Psoas muscle (tissue), 8 donors: ENCODE results near the gene RNF157. TPM values are rescaled to one million over a fixed set of nuclear protein-coding genes. Genes with fewer than 3 reads are reported as not detected.

ENCODE experiments used
- ATAC-seq, 4 donors: fragments of 200-7000 bp; cut with Tn5 transposase; one replicate each; pipeline ENCODE4 v1.9.1; 2020; ENCODE audit warnings: moderate library complexity in 3 of 4, mild to moderate bottlenecking in 2 of 4
- DNase-seq, 2 donors: peaks; one replicate each; pipeline ENCODE4 v3.0.0-alpha.2; 2020
- H3K27ac ChIP-seq: fragments of 200-600 bp; one replicate; pipeline ENCODE4 v1.8.0; 2022
- H3K27me3 ChIP-seq, 3 donors: fragments of 200-600 bp in 1 of 3; one replicate each; pipeline versions ENCODE4 v1.6.1 to v1.8.0; 2013 to 2022; ENCODE audit warnings: low read length in 2 of 3, mild to moderate bottlenecking in 2 of 3, moderate library complexity in 1 of 3; ENCODE audit not compliant: insufficient read depth in 3 of 3
- H3K36me3 ChIP-seq, 2 donors: fragments of 200-600 bp in 1 of 2; one replicate each; pipeline versions ENCODE4 v1.6.1 to v1.8.0; 2013 to 2022; ENCODE audit warnings: low read depth in 1 of 2, mild to moderate bottlenecking in 1 of 2, moderate library complexity in 1 of 2; ENCODE audit not compliant: insufficient read depth in 1 of 2
- H3K4me1 ChIP-seq: fragments of 200-600 bp; one replicate; pipeline ENCODE4 v1.8.0; 2022
- H3K4me3 ChIP-seq: fragments of 200-600 bp; one replicate; pipeline ENCODE4 v1.8.0; 2022; ENCODE audit warnings: mild to moderate bottlenecking
- H3K9me3 ChIP-seq: fragments of 200-600 bp; one replicate; pipeline ENCODE4 v1.8.0; 2022
- CTCF ChIP-seq: fragments of 200-600 bp; IDR thresholded peaks from one replicate; pipeline ENCODE4 v1.8.0; 2022; ENCODE audit warnings: antibody characterized with exemption
- WGBS, 3 donors: extraction: QIAGEN DNeasy Blood & Tissue Kit; methylation state at CpG; one replicate each; pipeline versions ENCODE4 v1.1.6 to v1.1.7; 2013; 5-methylcytosine and 5-hydroxymethylcytosine counted together
- intact Hi-C, 2 donors: fragments of 100-400 bp; cut with DNase I; formaldehyde crosslinking; loops; one replicate each; pipeline versions ENCODE4 v1.11.0 to v1.14.2; 2022
- polyA plus RNA-seq, 3 donors: library from polyadenylated mRNA; stranded (reverse); fragments of 200-250 nt; gene quantifications; one replicate each; pipeline ENCODE4 v1.2.3, GENCODE V29; 2013
- total RNA-seq, 4 donors: library from RNA; stranded (reverse); fragmentation: NEBNext Ultra II Directional in 2 of 4; extraction: Animal tissue kit (Norgen Biotek cat#: 25700) in 2 of 4; gene quantifications; one replicate each; pipeline versions ENCODE4 v1.2.1 to v1.2.4, GENCODE V29; 2021 to 2023
- donor health status: healthy with polysubstance abuse.
- donor health status: DM: no; HTN: no; CAD: no; lungs with moderate emphysema.
- donor health status: Bipolar disorder and iron deficiency.
- donor health status: healthy.
- donor health status: DM: yes; HTN: yes; CAD: no.
- donor health status: DM: no; HTN: no; CAD: no.
- donor health status: DM: no; HTN: no; CAD: no.
- donor health status: DM: yes; HTN: yes; CAD: no.

The RNF157 gene
- total and polyA plus RNA-seq, 7 donors: 14.9 to 90.1 (median 69.3) TPM

- intact Hi-C loops: no loop called here
- WGBS, 3 donors: 88 to 90% (median 89%) methylated on average over 7 of the region's 7 CpGs
- H3K27me3 ChIP-seq: no peaks in the 10 kb centered on the region
- H3K36me3 ChIP-seq: no peaks in the 10 kb centered on the region
- H3K9me3 ChIP-seq: no peaks in the 10 kb centered on the region
- DNase-seq: no peak
- no peak overlapping the region for H3K27ac ChIP-seq
- no peak for ATAC-seq
- no peak for TF ChIP-seq CTCF
- H3K4me1 ChIP-seq: no peaks in the 10 kb centered on the region
- H3K4me3 ChIP-seq: no peak overlapping the region
Observed at GRCh38 chr17:76219670-76220383, 20.5 kb downstream of the RNF157 start.

GRCh38 chr17:76217081-76217480 lies 23.2 kb downstream of the RNF157 start:
- H3K4me3 ChIP-seq: no peak overlapping the region
- no peaks in the 10 kb centered on the region for H3K9me3 ChIP-seq
- intact Hi-C loops: no loop called here
- H3K36me3 ChIP-seq: peaks cover 0 to 2% of the 10 kb centered on the region in 2 donors
- WGBS, 3 donors: 92 to 95% (median 93%) methylated on average over 3 of the region's 3 CpGs
- no peak overlapping the region for H3K27ac ChIP-seq
- ATAC-seq (no peak), DNase-seq (no peak)
- peaks cover 5% of the 10 kb centered on the region for H3K4me1 ChIP-seq
- no peak for TF ChIP-seq CTCF
- no peaks in the 10 kb centered on the region for H3K27me3 ChIP-seq

GRCh38 chr17:76213491-76213890 lies 26.8 kb downstream of the RNF157 start:
- peak in 2 of 4 donors; percentile 11 to 22 for ATAC-seq
- WGBS, 3 donors: 81 to 89% (median 84%) methylated on average over 2 of the region's 2 CpGs
- no peak overlapping the region for H3K27ac ChIP-seq

GRCh38 chr17:76208120-76208519 lies 32.2 kb downstream of the RNF157 start:
- TF ChIP-seq CTCF: no peak
- Histone ChIP-seq H3K27me3 (no peaks in the 10 kb centered on the region), H3K4me3 (no peak overlapping the region), H3K36me3 (peaks cover 0 to 19% of the 10 kb centered on the region in 2 donors), H3K27ac (peak overlapping the region; percentile 70), H3K9me3 (no peaks in the 10 kb centered on the region), H3K4me1 (peaks cover 28% of the 10 kb centered on the region)
- intact Hi-C loops: no loop called here
- DNase-seq (no peak), ATAC-seq (peak in 1 of 4 donors; percentile 2)
- WGBS, 3 donors: 37 to 50% (median 41%) methylated on average over 1 of the region's 1 CpG

More at GRCh38 chr17:76213491-76213890, 26.8 kb downstream of the RNF157 start:
- DNase-seq: no peak
- peaks cover 6% of the 10 kb centered on the region for H3K4me1 ChIP-seq
- no peaks in the 10 kb centered on the region for H3K27me3 ChIP-seq
- intact Hi-C loops: no loop called here
- no peak for TF ChIP-seq CTCF
- H3K9me3 ChIP-seq: no peaks in the 10 kb centered on the region
- H3K4me3 ChIP-seq: no peak overlapping the region
- H3K36me3 ChIP-seq: peaks cover 0 to 19% of the 10 kb centered on the region in 2 donors
